22Rv1 (cell line): ENCODE data around the gene ENTHD1.

Experiments used
- CTCF ChIP-seq: fragments of 450-650 bp; IDR thresholded peaks from 2 replicates; pipeline ENCODE4 v1.5.1; 2017; ENCODE audit warnings: mild to moderate bottlenecking
- ZFX ChIP-seq: fragments of 450-650 bp; IDR thresholded peaks from 2 replicates; pipeline ENCODE4 v1.6.1; 2017; ENCODE audit warnings: antibody characterized with exemption, borderline replicate concordance

GRCh38 chr22:39937906-39938305 is 44.3 kb upstream of the ENTHD1 start:
- TF ChIP-seq CTCF (no peak), ZFX (no peak)
